ENCODE results near the gene ASS1. TPM values are rescaled to one million over a fixed set of nuclear protein-coding genes. Genes with fewer than 3 reads are reported as not detected.

The ASS1 gene
- total and polyA plus RNA-seq, 2 donors (not counting 1 experiment from before 2014, with no cell fraction given): 44.7 to 223 TPM

DNA sequence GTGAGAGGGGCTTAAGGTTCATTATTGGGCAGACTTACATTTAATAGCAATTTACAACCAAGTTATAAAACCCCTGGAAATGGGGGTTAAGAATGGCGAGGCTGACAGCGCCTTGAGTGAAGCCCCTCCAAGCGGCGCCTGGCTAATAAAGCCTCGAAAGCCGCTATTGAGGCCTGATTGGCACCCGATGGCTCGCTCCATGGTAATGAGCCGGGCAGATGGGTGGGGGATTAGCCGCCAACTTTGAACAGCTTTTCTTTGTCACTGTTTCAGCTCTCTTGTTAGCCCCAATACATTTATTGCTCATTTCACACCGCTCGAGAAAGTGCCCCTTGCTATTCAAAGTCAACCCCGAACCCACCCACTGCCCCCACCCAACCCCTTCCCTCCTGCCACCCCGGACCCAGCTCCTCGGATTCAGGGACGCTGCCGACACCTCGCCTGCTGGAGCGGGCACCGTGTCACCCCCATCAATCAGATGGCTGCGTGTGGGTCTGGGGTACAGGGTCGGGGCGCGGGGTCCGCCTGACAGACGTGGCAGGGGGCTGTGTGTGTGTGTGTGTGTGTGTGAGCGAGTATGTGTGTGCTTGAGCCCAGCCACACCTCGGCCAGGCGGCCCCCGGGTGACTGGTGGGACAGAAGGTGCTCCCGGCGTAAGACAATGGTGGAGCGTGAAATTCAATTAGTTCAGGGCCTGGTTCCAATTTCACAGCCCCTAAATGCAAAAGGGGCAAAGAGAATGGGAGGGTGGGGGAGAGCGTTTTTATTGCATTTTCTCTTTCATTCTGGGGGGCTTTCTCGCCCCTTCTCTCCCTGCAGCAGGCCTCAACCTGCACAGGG lies 34.2 kb downstream of the ASS1 start:
- no peak for DNase-seq (ENCODE audit: low read depth in 2 of 2)
- no peaks in the 10 kb centered on the region for H3K9me3 ChIP-seq (ENCODE audit: control insufficient read depth, insufficient read depth, low read depth, low read length)
- H2AFZ ChIP-seq (ENCODE audit: low read length): no peak overlapping the region
- no peaks in the 10 kb centered on the region for H4K20me1 ChIP-seq (ENCODE audit: control insufficient read depth, extremely low read depth, insufficient read depth, low read length)
- no peak overlapping the region for H3K4me3 ChIP-seq (replicated peaks in 1 of 4; ENCODE audit: control extremely low read depth in 1 of 4, insufficient read depth in 1 of 4, low read depth in 3 of 4, low read length in 4 of 4)
- H3K36me3 ChIP-seq (ENCODE audit: control insufficient read depth, insufficient read depth, low read length): no peaks in the 10 kb centered on the region
- H3K4me2 ChIP-seq (ENCODE audit: extremely low read depth, insufficient read depth, low read length): no peak overlapping the region
- no peak overlapping the region for H3K27ac ChIP-seq (ENCODE audit: insufficient read depth, low read length)
- H3K4me1 ChIP-seq (ENCODE audit: control insufficient read depth, extremely low read depth, insufficient read depth, low read length): no peaks in the 10 kb centered on the region
- no peak overlapping the region for H3K9ac ChIP-seq (ENCODE audit: insufficient read depth, low read length)
- no peaks in the 10 kb centered on the region for H3K79me2 ChIP-seq (ENCODE audit: control insufficient read depth, insufficient read depth, low read length)
- TF ChIP-seq EZH2 (IDR thresholded peaks at IDR 0.05; ENCODE audit: low read length, missing control alignments): no peak
- TF ChIP-seq, protein P1, sequence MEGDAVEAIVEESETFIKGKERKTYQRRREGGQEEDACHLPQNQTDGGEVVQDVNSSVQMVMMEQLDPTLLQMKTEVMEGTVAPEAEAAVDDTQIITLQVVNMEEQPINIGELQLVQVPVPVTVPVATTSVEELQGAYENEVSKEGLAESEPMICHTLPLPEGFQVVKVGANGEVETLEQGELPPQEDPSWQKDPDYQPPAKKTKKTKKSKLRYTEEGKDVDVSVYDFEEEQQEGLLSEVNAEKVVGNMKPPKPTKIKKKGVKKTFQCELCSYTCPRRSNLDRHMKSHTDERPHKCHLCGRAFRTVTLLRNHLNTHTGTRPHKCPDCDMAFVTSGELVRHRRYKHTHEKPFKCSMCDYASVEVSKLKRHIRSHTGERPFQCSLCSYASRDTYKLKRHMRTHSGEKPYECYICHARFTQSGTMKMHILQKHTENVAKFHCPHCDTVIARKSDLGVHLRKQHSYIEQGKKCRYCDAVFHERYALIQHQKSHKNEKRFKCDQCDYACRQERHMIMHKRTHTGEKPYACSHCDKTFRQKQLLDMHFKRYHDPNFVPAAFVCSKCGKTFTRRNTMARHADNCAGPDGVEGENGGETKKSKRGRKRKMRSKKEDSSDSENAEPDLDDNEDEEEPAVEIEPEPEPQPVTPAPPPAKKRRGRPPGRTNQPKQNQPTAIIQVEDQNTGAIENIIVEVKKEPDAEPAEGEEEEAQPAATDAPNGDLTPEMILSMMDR (conservative IDR thresholded peaks at IDR 0.05 in 1 of 2, IDR thresholded peaks at IDR 0.05 in 1 of 2; ENCODE audit: low read depth in 1 of 2, low read length in 2 of 2): no peak
- no peaks in the 10 kb centered on the region for H3K27me3 ChIP-seq (ENCODE audit: control insufficient read depth, insufficient read depth, low read length)

DNA sequence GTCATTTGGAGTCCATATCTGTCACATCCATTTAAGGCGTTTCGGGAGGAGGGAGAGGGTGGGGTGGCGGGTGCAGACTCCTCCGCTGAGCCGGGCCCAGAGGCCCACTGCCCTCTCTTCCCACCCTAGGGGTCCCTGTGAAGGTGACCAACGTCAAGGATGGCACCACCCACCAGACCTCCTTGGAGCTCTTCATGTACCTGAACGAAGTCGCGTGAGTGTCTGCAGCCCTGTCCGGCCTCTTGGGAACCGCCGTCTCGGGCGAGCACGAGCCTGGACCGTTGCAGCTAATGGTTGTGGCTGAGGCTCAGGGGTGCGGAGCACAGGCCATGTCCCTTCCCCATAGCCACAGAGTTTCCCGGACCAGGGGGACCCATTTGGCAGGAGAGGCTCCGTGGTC lies 34.8 kb downstream of the ASS1 start:
- no peaks in the 10 kb centered on the region for H3K27me3 ChIP-seq (ENCODE audit: control insufficient read depth, insufficient read depth, low read length)
- H3K9ac ChIP-seq (ENCODE audit: insufficient read depth, low read length): no peak overlapping the region
- no peaks in the 10 kb centered on the region for H3K9me3 ChIP-seq (ENCODE audit: control insufficient read depth, insufficient read depth, low read depth, low read length)
- H3K4me1 ChIP-seq (ENCODE audit: control insufficient read depth, extremely low read depth, insufficient read depth, low read length): no peaks in the 10 kb centered on the region
- H3K4me3 ChIP-seq (replicated peaks in 1 of 4; ENCODE audit: control extremely low read depth in 1 of 4, insufficient read depth in 1 of 4, low read depth in 3 of 4, low read length in 4 of 4): no peak overlapping the region
- no peak overlapping the region for H3K4me2 ChIP-seq (ENCODE audit: extremely low read depth, insufficient read depth, low read length)
- H3K27ac ChIP-seq (ENCODE audit: insufficient read depth, low read length): no peak overlapping the region
- no peaks in the 10 kb centered on the region for H3K36me3 ChIP-seq (ENCODE audit: control insufficient read depth, insufficient read depth, low read length)
- no peak for DNase-seq (ENCODE audit: low read depth in 2 of 2)
- H4K20me1 ChIP-seq (ENCODE audit: control insufficient read depth, extremely low read depth, insufficient read depth, low read length): no peaks in the 10 kb centered on the region
- TF ChIP-seq, protein P1 (conservative IDR thresholded peaks at IDR 0.05 in 1 of 2, IDR thresholded peaks at IDR 0.05 in 1 of 2; ENCODE audit: low read depth in 1 of 2, low read length in 2 of 2): no peak
- TF ChIP-seq EZH2 (IDR thresholded peaks at IDR 0.05; ENCODE audit: low read length, missing control alignments): no peak
- H3K79me2 ChIP-seq (ENCODE audit: control insufficient read depth, insufficient read depth, low read length): no peaks in the 10 kb centered on the region
- H2AFZ ChIP-seq (ENCODE audit: low read length): no peak overlapping the region

DNA sequence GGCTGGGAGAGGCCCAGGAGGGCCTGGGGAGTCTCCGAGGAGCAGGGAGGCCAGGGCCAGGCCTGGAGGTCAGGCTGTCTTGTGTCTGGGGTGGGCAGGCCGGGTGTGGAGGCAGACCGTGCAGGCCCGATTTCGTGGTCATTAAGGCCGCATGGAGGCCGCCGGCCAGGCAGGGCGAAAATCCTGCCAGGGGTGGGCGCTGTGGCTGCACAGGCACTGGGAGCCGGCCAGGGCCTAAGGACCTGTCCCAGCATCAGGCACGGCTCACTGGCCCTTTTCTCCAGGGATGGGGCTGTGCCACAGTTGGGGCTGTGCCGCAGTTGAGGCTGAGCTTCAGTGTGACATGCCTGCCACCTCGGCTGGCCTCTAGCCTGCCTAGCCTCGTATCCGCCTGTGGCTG lies 35.9 kb downstream of the ASS1 start:
- H4K20me1 ChIP-seq (ENCODE audit: control insufficient read depth, extremely low read depth, insufficient read depth, low read length): no peaks in the 10 kb centered on the region
- no peaks in the 10 kb centered on the region for H3K36me3 ChIP-seq (ENCODE audit: control insufficient read depth, insufficient read depth, low read length)
- H3K27ac ChIP-seq (ENCODE audit: insufficient read depth, low read length): no peak overlapping the region
- H3K4me1 ChIP-seq (ENCODE audit: control insufficient read depth, extremely low read depth, insufficient read depth, low read length): no peaks in the 10 kb centered on the region
- H3K9ac ChIP-seq (ENCODE audit: insufficient read depth, low read length): no peak overlapping the region
- H2AFZ ChIP-seq (ENCODE audit: low read length): no peak overlapping the region
- no peaks in the 10 kb centered on the region for H3K9me3 ChIP-seq (ENCODE audit: control insufficient read depth, insufficient read depth, low read depth, low read length)
- no peak for DNase-seq (ENCODE audit: low read depth in 2 of 2)
- no peak for TF ChIP-seq EZH2 (IDR thresholded peaks at IDR 0.05; ENCODE audit: low read length, missing control alignments)
- TF ChIP-seq, protein P1 (conservative IDR thresholded peaks at IDR 0.05 in 1 of 2, IDR thresholded peaks at IDR 0.05 in 1 of 2; ENCODE audit: low read depth in 1 of 2, low read length in 2 of 2): no peak
- no peaks in the 10 kb centered on the region for H3K79me2 ChIP-seq (ENCODE audit: control insufficient read depth, insufficient read depth, low read length)
- H3K4me3 ChIP-seq (replicated peaks in 1 of 4; ENCODE audit: control extremely low read depth in 1 of 4, insufficient read depth in 1 of 4, low read depth in 3 of 4, low read length in 4 of 4): no peak overlapping the region
- no peak overlapping the region for H3K4me2 ChIP-seq (ENCODE audit: extremely low read depth, insufficient read depth, low read length)
- no peaks in the 10 kb centered on the region for H3K27me3 ChIP-seq (ENCODE audit: control insufficient read depth, insufficient read depth, low read length)

Data from fibroblast of lung (primary cell).